ENCODE results near the gene DNAH1.

- TF ChIP-seq, protein P1, sequence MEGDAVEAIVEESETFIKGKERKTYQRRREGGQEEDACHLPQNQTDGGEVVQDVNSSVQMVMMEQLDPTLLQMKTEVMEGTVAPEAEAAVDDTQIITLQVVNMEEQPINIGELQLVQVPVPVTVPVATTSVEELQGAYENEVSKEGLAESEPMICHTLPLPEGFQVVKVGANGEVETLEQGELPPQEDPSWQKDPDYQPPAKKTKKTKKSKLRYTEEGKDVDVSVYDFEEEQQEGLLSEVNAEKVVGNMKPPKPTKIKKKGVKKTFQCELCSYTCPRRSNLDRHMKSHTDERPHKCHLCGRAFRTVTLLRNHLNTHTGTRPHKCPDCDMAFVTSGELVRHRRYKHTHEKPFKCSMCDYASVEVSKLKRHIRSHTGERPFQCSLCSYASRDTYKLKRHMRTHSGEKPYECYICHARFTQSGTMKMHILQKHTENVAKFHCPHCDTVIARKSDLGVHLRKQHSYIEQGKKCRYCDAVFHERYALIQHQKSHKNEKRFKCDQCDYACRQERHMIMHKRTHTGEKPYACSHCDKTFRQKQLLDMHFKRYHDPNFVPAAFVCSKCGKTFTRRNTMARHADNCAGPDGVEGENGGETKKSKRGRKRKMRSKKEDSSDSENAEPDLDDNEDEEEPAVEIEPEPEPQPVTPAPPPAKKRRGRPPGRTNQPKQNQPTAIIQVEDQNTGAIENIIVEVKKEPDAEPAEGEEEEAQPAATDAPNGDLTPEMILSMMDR (conservative IDR thresholded peaks at IDR 0.05; ENCODE audit: low read depth, low read length), result no peak
- no peak for TF ChIP-seq MXI1 (IDR thresholded peaks at IDR 0.05; ENCODE audit: borderline replicate concordance, low read depth, low read length)
- TF ChIP-seq RFX5 (IDR thresholded peaks at IDR 0.05; ENCODE audit: low read depth, low read length), result no peak
- TF ChIP-seq SMC3 (IDR thresholded peaks at IDR 0.05; ENCODE audit: low read depth, low read length), result no peak
- no peak for TF ChIP-seq USF2 (IDR thresholded peaks at IDR 0.05; ENCODE audit: low read depth, low read length)
- TF ChIP-seq CEBPB (IDR thresholded peaks at IDR 0.05; ENCODE audit: low read depth, low read length), result no peak
- TF ChIP-seq POLR2A (IDR thresholded peaks at IDR 0.05; ENCODE audit: low read depth, low read length), result no peak
- no peak for TF ChIP-seq RAD21 (IDR thresholded peaks at IDR 0.05; ENCODE audit: low read length)
- TF ChIP-seq, protein P2, sequence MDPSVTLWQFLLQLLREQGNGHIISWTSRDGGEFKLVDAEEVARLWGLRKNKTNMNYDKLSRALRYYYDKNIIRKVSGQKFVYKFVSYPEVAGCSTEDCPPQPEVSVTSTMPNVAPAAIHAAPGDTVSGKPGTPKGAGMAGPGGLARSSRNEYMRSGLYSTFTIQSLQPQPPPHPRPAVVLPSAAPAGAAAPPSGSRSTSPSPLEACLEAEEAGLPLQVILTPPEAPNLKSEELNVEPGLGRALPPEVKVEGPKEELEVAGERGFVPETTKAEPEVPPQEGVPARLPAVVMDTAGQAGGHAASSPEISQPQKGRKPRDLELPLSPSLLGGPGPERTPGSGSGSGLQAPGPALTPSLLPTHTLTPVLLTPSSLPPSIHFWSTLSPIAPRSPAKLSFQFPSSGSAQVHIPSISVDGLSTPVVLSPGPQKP (IDR thresholded peaks at IDR 0.05; ENCODE audit: borderline replicate concordance, low read depth, low read length), result no peak
- no peak for TF ChIP-seq RCOR1 (IDR thresholded peaks at IDR 0.05; ENCODE audit: insufficient replicate concordance, low read length)
- no peak for TF ChIP-seq MAFK (IDR thresholded peaks at IDR 0.05; ENCODE audit: low read depth, low read length)
- TF ChIP-seq FOS (IDR thresholded peaks at IDR 0.05; ENCODE audit: low read depth, low read length), result no peak
- no peak for TF ChIP-seq CHD1 (IDR thresholded peaks at IDR 0.05; ENCODE audit: low read depth, low read length)
Observed at GRCh38 chr3:52351762-52352368, 35.7 kb downstream of the DNAH1 start.
